GM23338 (cell line): Measurements from ENCODE around the gene OR2T8. TPM values are rescaled to one million over a fixed set of nuclear protein-coding genes. Genes with fewer than 3 reads are reported as not detected.

ENCODE experiments used
- ATAC-seq: fragments of 200-7000 bp; cut with Tn5 transposase; 3 replicates; pipeline ENCODE4 v1.9.1; 2020
- DNase-seq: peaks from one replicate; pipeline ENCODE4 v3.0.0-alpha.2; 2015; ENCODE audit warnings: low spot score
- H2AFZ ChIP-seq: fragments of 200-600 bp; sonication (generic); 2 replicates; pipeline ENCODE4 v1.8.0; 2016; ENCODE audit warnings: antibody characterized with exemption, mild to moderate bottlenecking, moderate library complexity
- H3F3A ChIP-seq: fragments of 200-600 bp; sonication (generic); replicated peaks from 2 replicates; pipeline ENCODE4 v1.8.0; 2017; ENCODE audit warnings: antibody characterized with exemption, mixed run types, low read depth
- H3K27ac ChIP-seq: fragments of 200-600 bp; sonication (generic); 2 replicates; pipeline ENCODE4 v1.6.1; 2016; ENCODE audit warnings: low read depth
- H3K27me3 ChIP-seq: fragments of 200-600 bp; sonication (generic); 2 replicates; pipeline ENCODE4 v1.8.0; 2016; ENCODE audit warnings: mild to moderate bottlenecking, mixed run types, moderate library complexity; ENCODE audit not compliant: insufficient read depth
- H3K36me3 ChIP-seq: fragments of 200-600 bp; sonication (generic); 2 replicates; pipeline ENCODE4 v1.8.0; 2016; ENCODE audit warnings: mild to moderate bottlenecking; ENCODE audit not compliant: insufficient read depth
- H3K4me1 ChIP-seq: fragments of 200-600 bp; sonication (generic); 2 replicates; pipeline ENCODE4 v1.8.0; 2016; ENCODE audit warnings: mild to moderate bottlenecking, moderate library complexity; ENCODE audit not compliant: insufficient read depth
- H3K4me2 ChIP-seq: fragments of 200-600 bp; sonication (generic); 2 replicates; pipeline ENCODE4 v1.7.1; 2017; ENCODE audit warnings: mixed run types
- H3K4me3 ChIP-seq: fragments of 200-600 bp; sonication (generic); 2 replicates; pipeline ENCODE4 v1.6.1; 2016; ENCODE audit warnings: mixed run types
- H3K79me2 ChIP-seq: fragments of 200-600 bp; sonication (generic); replicated peaks from 2 replicates; pipeline ENCODE4 v1.8.0; 2017; ENCODE audit warnings: mild to moderate bottlenecking; ENCODE audit not compliant: insufficient read depth
- H3K9me2 ChIP-seq: fragments of 200-600 bp; sonication (generic); 2 replicates; pipeline ENCODE4 v1.8.0; 2017; ENCODE audit not compliant: insufficient read depth
- H4K20me1 ChIP-seq: fragments of 200-600 bp; sonication (generic); replicated peaks from 2 replicates; pipeline ENCODE4 v1.8.0; 2017; ENCODE audit warnings: mild to moderate bottlenecking; ENCODE audit not compliant: insufficient read depth
- H3K27ac Mint-ChIP-seq: 2 replicates; pipeline ENCODE4 v1.8.0; 2020; ENCODE audit warnings: inconsistent platforms, mild to moderate bottlenecking, moderate library complexity, mixed read lengths
- H3K27me3 Mint-ChIP-seq: 3 replicates; pipeline ENCODE4 v1.8.0; 2022; ENCODE audit warnings: low read depth, mild to moderate bottlenecking, moderate library complexity, mixed read lengths, inconsistent platforms; ENCODE audit not compliant: insufficient read depth, poor library complexity
- H3K36me3 Mint-ChIP-seq: 3 replicates; pipeline ENCODE4 v1.8.0; 2021; ENCODE audit warnings: low read depth, mild to moderate bottlenecking, inconsistent platforms, moderate library complexity, mixed read lengths
- H3K4me1 Mint-ChIP-seq: 3 replicates; pipeline ENCODE4 v1.8.0; 2020; ENCODE audit warnings: mild to moderate bottlenecking, inconsistent platforms, mixed read lengths
- H3K4me3 Mint-ChIP-seq: 3 replicates; pipeline ENCODE4 v1.8.0; 2021; ENCODE audit warnings: moderate library complexity, mild to moderate bottlenecking, inconsistent platforms, mixed read lengths
- H3K9me3 Mint-ChIP-seq: 3 replicates; pipeline ENCODE4 v1.8.0; 2020; ENCODE audit warnings: moderate library complexity, mild to moderate bottlenecking, inconsistent platforms, mixed read lengths
- CREB1 ChIP-seq: fragments of 250-450 bp; sonication (Bioruptor Pico); IDR thresholded peaks from 2 replicates; pipeline ENCODE4 v1.5.0; 2020; ENCODE audit warnings: low read depth, mild to moderate bottlenecking, moderate library complexity
- CTCF ChIP-seq, 2 experiments: fragments of 200-600 bp in 1 of 2; sonication (generic) in 1 of 2; conservative IDR thresholded peaks; 2 replicates each; pipeline versions ENCODE4 v1.5.1 to v1.6.1; 2016 to 2017; ENCODE audit warnings: antibody characterized with exemption in 2 of 2, low read depth in 2 of 2, mild to moderate bottlenecking in 2 of 2, moderate library complexity in 1 of 2
- ETS1 ChIP-seq: IDR thresholded peaks from 2 replicates; pipeline ENCODE4 v1.6.1; 2016; ENCODE audit warnings: antibody characterized with exemption
- EZH2 ChIP-seq: fragments of 200-600 bp; sonication (generic); IDR thresholded peaks from one replicate; pipeline ENCODE4 v1.8.0; 2017; ENCODE audit warnings: antibody characterized with exemption, mild to moderate bottlenecking, low read depth; ENCODE audit not compliant: unreplicated experiment
- EZH2phosphoT487 ChIP-seq: fragments of 200-600 bp; sonication (generic); IDR thresholded peaks from one replicate; pipeline ENCODE4 v1.8.1; 2018; ENCODE audit warnings: antibody characterized with exemption; ENCODE audit not compliant: unreplicated experiment
- JUNB ChIP-seq: IDR thresholded peaks from one replicate; pipeline ENCODE4 v1.6.1; 2016; ENCODE audit warnings: antibody characterized with exemption; ENCODE audit not compliant: unreplicated experiment
- NANOG ChIP-seq: IDR thresholded peaks from 2 replicates; pipeline ENCODE4 v1.6.1; 2016; ENCODE audit warnings: antibody characterized with exemption, borderline replicate concordance
- POLR2AphosphoS5 ChIP-seq: IDR thresholded peaks from 2 replicates; pipeline ENCODE4 v1.6.1; 2016; ENCODE audit warnings: antibody characterized with exemption, low read depth
- REST ChIP-seq: IDR thresholded peaks from one replicate; pipeline ENCODE4 v1.6.1; 2018; ENCODE audit warnings: antibody characterized with exemption; ENCODE audit not compliant: unreplicated experiment
- STAT1 ChIP-seq: IDR thresholded peaks from one replicate; pipeline ENCODE4 v1.6.1; 2016; ENCODE audit warnings: antibody characterized with exemption; ENCODE audit not compliant: unreplicated experiment
- ZNF114 ChIP-seq: fragments of 250-450 bp; sonication (Bioruptor Pico); IDR thresholded peaks from 2 replicates; pipeline ENCODE4 v1.5.0; 2020; ENCODE audit warnings: mild to moderate bottlenecking, moderate library complexity
- ZNF331 ChIP-seq: fragments of 250-450 bp; sonication (Bioruptor Pico); IDR thresholded peaks from 2 replicates; pipeline ENCODE4 v1.5.0; 2020; ENCODE audit warnings: low read depth, mild to moderate bottlenecking, moderate library complexity
- ZNF462 ChIP-seq: fragments of 250-450 bp; sonication (Bioruptor Pico); IDR thresholded peaks from 2 replicates; pipeline ENCODE4 v1.5.0; 2020; ENCODE audit warnings: mild to moderate bottlenecking, moderate library complexity
- polyA plus RNA-seq: library from polyadenylated mRNA; unstranded; fragments of >200 nt; fragmentation: Nextera tagmentation; extraction: Ambion mirVana; gene quantifications from 2 replicates; pipeline ENCODE4 v1.2.1, GENCODE V29; 2016
- total RNA-seq: library from RNA; depleted of rRNA; stranded (reverse); fragments of >200 nt; shearing (Covaris generic); gene quantifications from 2 replicates; pipeline ENCODE4 v1.2.3, GENCODE V29; 2014

OR2T8 gene
- total and polyA plus RNA-seq, 2 experiments from 2014 or later = not detected

DNA sequence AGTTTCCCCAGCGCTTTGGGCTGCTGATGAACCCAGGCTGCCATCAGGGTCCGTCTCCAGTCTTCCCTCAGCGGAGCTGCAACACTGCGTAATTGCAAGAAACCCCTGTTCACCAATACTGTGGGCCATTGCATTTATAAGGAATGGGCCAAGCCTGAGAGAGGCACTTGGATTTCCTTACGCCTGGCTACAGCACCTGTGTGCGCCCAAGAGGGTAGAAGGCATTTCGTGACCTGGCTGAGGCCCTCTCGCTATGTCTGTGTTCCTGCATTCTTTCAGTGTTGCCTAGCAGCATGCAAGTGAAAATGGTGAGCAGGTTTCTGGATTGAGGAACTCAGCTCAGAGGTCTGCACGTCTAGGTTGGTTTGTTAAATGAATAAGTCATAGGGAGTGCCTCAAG lies 36.7 kb upstream of the OR2T8 start:
- no peak overlapping the region for H3K27ac ChIP-seq
- TF ChIP-seq ZNF331 (CRISPR knock-in tag) (no peak), CTCF (conservative IDR thresholded peaks at IDR 0.05; ENCODE audit: low read depth in 2 of 2) (no peak), ZNF462 (CRISPR knock-in tag) (no peak), EZH2phosphoT487 (no peak), POLR2AphosphoS5 (no peak), JUNB (no peak), CREB1 (CRISPR knock-in tag) (no peak), EZH2 (no peak), STAT1 (no peak), ETS1 (no peak), NANOG (no peak), REST (no peak), ZNF114 (CRISPR knock-in tag) (no peak)
- no peaks in the 10 kb centered on the region for H3F3A ChIP-seq

More for the DNA sequence above, 36.7 kb upstream of the OR2T8 start:
- peaks cover 9% of the 10 kb centered on the region; the same call in 2 of the 3 replicates for H3K36me3 Mint-ChIP-seq
- H3K9me2 ChIP-seq = 0 out of 2 replicates have a peak, but pooled peaks cover under 1% of the 10 kb centered on the region
- H3K79me2 ChIP-seq = no peaks in the 10 kb centered on the region
- H3K4me2 ChIP-seq = no peak overlapping the region
- no peaks in the 10 kb centered on the region for H3K4me1 Mint-ChIP-seq
- no peak for ATAC-seq
- H3K27ac Mint-ChIP-seq = no peak overlapping the region
- H3K27me3 Mint-ChIP-seq = no peaks in the 10 kb centered on the region
- DNase-seq = peak; percentile 33
- H3K4me3 ChIP-seq = no peak overlapping the region
- no peaks in the 10 kb centered on the region for H4K20me1 ChIP-seq
- H3K4me1 ChIP-seq = no peaks in the 10 kb centered on the region
- H3K36me3 ChIP-seq = no peaks in the 10 kb centered on the region
- H2AFZ ChIP-seq = 0 out of 2 replicates have a peak overlapping the region, but pooled peaks have one; percentile 28
- no peaks in the 10 kb centered on the region for H3K27me3 ChIP-seq
- H3K9me3 Mint-ChIP-seq = peaks cover 74% of the 10 kb centered on the region
- no peak overlapping the region for H3K4me3 Mint-ChIP-seq
